GM04503 (cell line): ENCODE measurements around the gene SARS2.
A peak's percentile ranks its signal among the peaks of the same experiment; 100 is the strongest.

Experiments
- DNase-seq: peaks from one replicate; pipeline ENCODE4 v3.0.0-alpha.2; 2012; ENCODE audit warnings: low read depth

The SARS2 gene

GRCh38 chr19:38915329-38916321, 14.9 kb downstream of the SARS2 start:
- no peak for DNase-seq

- DNase-seq = no peak
Measured at GRCh38 chr19:38913958-38914357, 16.6 kb downstream of the SARS2 start.

- no peak for DNase-seq
Measured at GRCh38 chr19:38912600-38913514, 17.7 kb downstream of the SARS2 start.

- DNase-seq = no peak
Measured at GRCh38 chr19:38911388-38912001, 19.1 kb downstream of the SARS2 start.

- no peak for DNase-seq
Measured at GRCh38 chr19:38910488-38910887, 20.1 kb downstream of the SARS2 start.

- DNase-seq = no peak
Measured at GRCh38 chr19:38908911-38909310, 21.7 kb downstream of the SARS2 start.

GRCh38 chr19:38907670-38908069, 22.9 kb downstream of the SARS2 start:
- DNase-seq = no peak

GRCh38 chr19:38907227-38907626, 23.3 kb downstream of the SARS2 start:
- no peak for DNase-seq

- DNase-seq = no peak
Measured at GRCh38 chr19:38905620-38906019, 24.9 kb downstream of the SARS2 start.

- DNase-seq = no peak
Measured at GRCh38 chr19:38904581-38905539, 25.7 kb downstream of the SARS2 start.

GRCh38 chr19:38901683-38902082, 28.9 kb downstream of the SARS2 start:
- DNase-seq = no peak

GRCh38 chr19:38900743-38901190, 29.8 kb downstream of the SARS2 start:
- DNase-seq = no peak

GRCh38 chr19:38900202-38900629, 30.3 kb downstream of the SARS2 start:
- no peak for DNase-seq

- peak; percentile 99 for DNase-seq
Measured at GRCh38 chr19:38899447-38900201, 30.9 kb downstream of the SARS2 start, which contains the start of the genes NFKBIB and SIRT2. Gene NFKBIB, plus strand, starts transcription at chr19:38899969. Its CDS starts 64 bp downstream, at chr19:38900033. Gene SIRT2, minus strand, starts transcription at chr19:38899618. Its CDS starts 97 bp downstream, at chr19:38899521.

GRCh38 chr19:38898788-38899446, 31.6 kb downstream of the SARS2 start:
- DNase-seq = no peak

GRCh38 chr19:38894968-38895367, 35.6 kb downstream of the SARS2 start:
- no peak for DNase-seq

GRCh38 chr19:38893341-38893771, 37.2 kb downstream of the SARS2 start:
- DNase-seq = no peak

GRCh38 chr19:38892841-38893240, 37.7 kb downstream of the SARS2 start:
- no peak for DNase-seq

GRCh38 chr19:38891771-38892170, 38.8 kb downstream of the SARS2 start:
- no peak for DNase-seq
